Duodenal mucosa (tissue), 2 donors: ENCODE data around the gene APPL2.
A peak's percentile ranks its signal among the peaks of the same experiment; 100 is the strongest.

Source experiments
- H3K27ac ChIP-seq: one replicate; pipeline ENCODE4 v1.7.0; 2013; ENCODE audit warnings: low read depth, low read length
- H3K27me3 ChIP-seq, 2 donors: one replicate each; pipeline ENCODE4 v1.7.0; 2013; ENCODE audit warnings: low read length in 2 of 2, control low read depth in 1 of 2; ENCODE audit not compliant: insufficient read depth in 2 of 2, control insufficient read depth in 1 of 2
- H3K36me3 ChIP-seq, 2 donors: one replicate each; pipeline ENCODE4 v1.7.0; 2013; ENCODE audit warnings: low read length in 2 of 2, control low read depth in 1 of 2; ENCODE audit not compliant: insufficient read depth in 2 of 2, control insufficient read depth in 1 of 2
- H3K4me1 ChIP-seq, 2 donors: one replicate each; pipeline ENCODE4 v1.7.0; 2013; ENCODE audit warnings: low read length in 2 of 2, control low read depth in 1 of 2; ENCODE audit not compliant: insufficient read depth in 2 of 2, control insufficient read depth in 1 of 2
- H3K4me3 ChIP-seq, 2 donors: one replicate each; pipeline ENCODE4 v1.7.0; 2013; ENCODE audit warnings: low read length in 2 of 2, low read depth in 1 of 2
- H3K9ac ChIP-seq, 2 donors: one replicate each; pipeline ENCODE4 v1.7.0; 2013; ENCODE audit warnings: low read length in 2 of 2, low read depth in 1 of 2
- H3K9me3 ChIP-seq, 2 donors: one replicate each; pipeline ENCODE4 v1.7.0; 2013; ENCODE audit warnings: low read length in 2 of 2, control low read depth in 1 of 2; ENCODE audit not compliant: control insufficient read depth in 1 of 2

Gene APPL2

GRCh38 chr12:105235281-105235731 is 668 bp downstream of the APPL2 start:
- peaks cover 38 to 39% of the 10 kb centered on the region in 2 donors for H3K4me1 ChIP-seq

GRCh38 chr12:105234197-105234596 is 1.8 kb downstream of the APPL2 start:
- H3K4me3 ChIP-seq = peak overlapping the region; percentile 74 to 93
- no peaks in the 10 kb centered on the region for H3K27me3 ChIP-seq
- no peaks in the 10 kb centered on the region for H3K9me3 ChIP-seq
- peaks cover under 1 to 6% of the 10 kb centered on the region in 2 donors for H3K36me3 ChIP-seq
- H3K27ac ChIP-seq = no peak overlapping the region
- peaks cover 31 to 33% of the 10 kb centered on the region in 2 donors for H3K4me1 ChIP-seq
- H3K9ac ChIP-seq = peak overlapping the region in 1 of 2 donors; percentile 75

More at GRCh38 chr12:105235281-105235731, 668 bp downstream of the APPL2 start:
- peak overlapping the region; percentile 94 for H3K27ac ChIP-seq
- H3K9ac ChIP-seq = peak overlapping the region; percentile 75 to 85
- H3K36me3 ChIP-seq = peaks cover 0 to 6% of the 10 kb centered on the region in 2 donors
- H3K4me3 ChIP-seq = peak overlapping the region; percentile 74 to 93
- H3K9me3 ChIP-seq = no peaks in the 10 kb centered on the region
- H3K27me3 ChIP-seq = no peaks in the 10 kb centered on the region

DNA sequence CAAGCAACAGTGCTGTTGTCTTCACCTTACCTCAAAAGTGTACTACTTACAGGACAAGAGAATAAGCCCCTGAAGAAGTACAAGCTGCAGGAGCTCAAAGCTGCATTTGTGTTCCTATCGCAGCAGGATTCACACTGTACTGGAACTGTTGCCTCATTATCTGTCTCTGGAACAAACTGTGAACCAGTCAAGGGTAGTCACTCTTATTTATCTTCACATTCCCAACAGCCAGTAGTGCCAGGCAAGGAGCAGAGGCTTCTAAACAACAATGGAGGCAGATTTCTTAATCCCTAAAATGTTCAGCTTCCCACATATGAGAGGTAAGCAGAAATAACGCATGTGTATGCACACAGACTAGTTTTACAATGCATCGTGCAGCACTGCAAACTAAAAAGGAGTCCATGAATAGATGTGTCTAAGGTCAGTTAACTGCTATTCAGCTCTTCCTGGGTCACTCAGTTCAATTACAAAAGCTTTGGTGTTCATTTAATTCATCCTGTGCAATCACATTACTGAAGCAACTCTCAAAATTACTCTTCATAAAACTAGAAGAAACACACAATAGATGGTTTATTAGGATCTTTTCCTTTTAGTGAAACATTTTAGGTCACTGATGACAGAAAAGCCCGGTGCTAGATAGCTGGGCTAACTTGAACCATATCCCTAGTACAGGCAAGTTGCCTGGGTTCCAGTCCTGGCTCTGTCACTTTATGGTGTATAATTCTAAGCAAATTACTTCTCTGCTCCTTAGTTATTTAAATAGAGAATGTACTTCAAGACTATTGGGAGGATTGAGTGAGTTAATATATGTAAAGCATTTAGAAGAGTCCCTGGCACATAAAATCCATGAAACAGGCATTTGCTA is 2.7 kb downstream of the APPL2 start:
- Histone ChIP-seq H3K27me3 (no peaks in the 10 kb centered on the region), H3K4me3 (peak overlapping the region; percentile 16 to 93), H3K9me3 (no peaks in the 10 kb centered on the region), H3K36me3 (peaks cover 8 to 12% of the 10 kb centered on the region in 2 donors), H3K4me1 (peaks cover 31% of the 10 kb centered on the region in 2 donors), H3K9ac (peak overlapping the region in 1 of 2 donors; percentile 6), H3K27ac (no peak overlapping the region)

DNA sequence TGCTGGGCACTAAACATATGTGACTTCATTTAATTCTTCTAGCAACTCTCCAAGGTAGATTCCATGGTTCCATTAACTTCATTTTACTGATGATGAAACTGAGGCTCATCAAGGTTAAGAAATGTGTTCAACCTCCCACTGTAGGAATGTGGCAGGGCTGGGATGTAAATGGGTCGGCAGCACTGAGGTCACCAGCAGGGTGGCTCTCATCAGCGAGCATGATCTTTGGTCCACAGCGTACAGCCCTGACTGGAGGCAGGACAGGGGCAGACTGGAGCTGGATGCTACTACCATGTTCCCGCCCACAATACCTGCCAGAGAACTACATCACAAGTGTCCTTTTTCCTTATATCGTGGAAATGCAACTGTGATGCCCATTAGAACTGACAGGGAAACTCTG is 4.6 kb downstream of the APPL2 start:
- peaks cover 8 to 22% of the 10 kb centered on the region in 2 donors for H3K36me3 ChIP-seq

DNA sequence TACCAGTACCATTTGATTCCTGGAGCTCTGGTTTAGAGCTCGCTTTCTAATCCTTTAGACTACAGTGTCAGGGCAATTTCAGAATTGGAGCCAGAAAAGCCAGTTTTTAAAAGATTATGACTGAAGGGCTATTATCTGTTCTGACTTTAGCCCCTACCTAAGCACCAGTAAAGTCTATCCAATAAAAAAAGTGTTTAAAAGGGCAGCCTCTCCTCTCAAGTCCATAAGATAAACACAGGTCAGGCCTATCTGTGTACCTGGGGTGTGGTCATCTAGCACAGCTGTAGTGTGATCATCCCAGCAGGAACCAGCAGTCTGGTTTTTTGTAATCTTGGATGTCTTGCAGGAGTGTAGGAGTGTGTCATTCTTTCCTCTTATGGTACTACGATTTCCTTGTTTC is 6.6 kb downstream of the APPL2 start:
- H3K4me1 ChIP-seq = peaks cover 20 to 23% of the 10 kb centered on the region in 2 donors
- no peaks in the 10 kb centered on the region for H3K27me3 ChIP-seq
- H3K36me3 ChIP-seq = peaks cover 9 to 30% of the 10 kb centered on the region in 2 donors
- H3K9me3 ChIP-seq = no peaks in the 10 kb centered on the region
- no peak overlapping the region for H3K4me3 ChIP-seq
- no peak overlapping the region for H3K27ac ChIP-seq
- no peak overlapping the region for H3K9ac ChIP-seq

More for the DNA sequence above, 4.6 kb downstream of the APPL2 start:
- Histone ChIP-seq H3K4me3 (no peak overlapping the region), H3K9me3 (no peaks in the 10 kb centered on the region), H3K27me3 (no peaks in the 10 kb centered on the region), H3K9ac (no peak overlapping the region), H3K27ac (no peak overlapping the region), H3K4me1 (peaks cover 27% of the 10 kb centered on the region in 2 donors)

- H3K4me3 ChIP-seq = no peak overlapping the region
- no peak overlapping the region for H3K9ac ChIP-seq
- no peak overlapping the region for H3K27ac ChIP-seq
- no peaks in the 10 kb centered on the region for H3K9me3 ChIP-seq
- H3K4me1 ChIP-seq = peaks cover 21 to 23% of the 10 kb centered on the region in 2 donors
- peaks cover 10 to 34% of the 10 kb centered on the region in 2 donors for H3K36me3 ChIP-seq
- no peaks in the 10 kb centered on the region for H3K27me3 ChIP-seq
Measured at GRCh38 chr12:105228966-105229365, 7.0 kb downstream of the APPL2 start.

DNA sequence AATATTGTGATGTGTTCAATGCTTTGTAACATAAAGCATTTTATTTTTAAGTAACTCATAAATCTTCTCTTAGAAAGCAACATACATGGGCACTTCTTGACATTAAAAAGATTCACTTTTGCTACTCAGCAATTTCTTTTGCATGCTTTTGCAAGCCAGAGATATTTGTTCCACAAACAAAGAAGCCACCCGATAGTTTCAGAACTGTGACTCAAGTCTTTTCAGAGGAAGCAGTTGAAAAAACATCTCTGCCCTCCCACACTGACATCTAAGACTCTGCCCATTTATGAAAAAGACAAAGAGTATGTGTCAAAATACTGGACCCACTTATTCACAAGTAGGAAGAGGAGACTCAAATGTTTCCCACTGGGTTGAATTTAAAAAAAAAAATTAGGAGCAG is 7.5 kb downstream of the APPL2 start:
- Histone ChIP-seq H3K9ac (no peak overlapping the region), H3K36me3 (peaks cover 10 to 37% of the 10 kb centered on the region in 2 donors), H3K9me3 (no peaks in the 10 kb centered on the region), H3K27me3 (no peaks in the 10 kb centered on the region), H3K4me3 (no peak overlapping the region), H3K4me1 (peaks cover 22 to 23% of the 10 kb centered on the region in 2 donors), H3K27ac (no peak overlapping the region)

DNA sequence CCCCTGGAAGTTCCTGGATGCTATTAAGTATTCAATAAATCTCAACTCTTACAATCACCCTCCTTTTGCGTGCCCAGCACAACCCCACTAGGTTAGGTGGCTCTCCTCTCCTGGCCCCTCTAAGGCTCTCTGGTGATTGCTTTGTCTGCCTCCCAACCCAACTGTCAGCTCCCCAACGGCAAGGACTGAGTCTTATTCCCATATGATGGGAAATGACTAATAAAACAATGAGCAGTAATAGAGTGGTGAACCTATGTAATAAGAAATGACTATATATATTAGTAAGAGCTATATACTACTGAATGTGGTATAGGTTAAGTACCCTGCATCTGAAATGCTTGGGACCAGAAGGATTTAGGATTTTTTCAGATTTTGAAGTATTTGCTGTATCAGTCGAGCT is 8.1 kb downstream of the APPL2 start:
- Histone ChIP-seq H3K9me3 (no peaks in the 10 kb centered on the region), H3K4me3 (no peak overlapping the region), H3K36me3 (peaks cover 10 to 43% of the 10 kb centered on the region in 2 donors), H3K4me1 (peaks cover 22 to 23% of the 10 kb centered on the region in 2 donors), H3K9ac (no peak overlapping the region), H3K27ac (no peak overlapping the region), H3K27me3 (no peaks in the 10 kb centered on the region)

DNA sequence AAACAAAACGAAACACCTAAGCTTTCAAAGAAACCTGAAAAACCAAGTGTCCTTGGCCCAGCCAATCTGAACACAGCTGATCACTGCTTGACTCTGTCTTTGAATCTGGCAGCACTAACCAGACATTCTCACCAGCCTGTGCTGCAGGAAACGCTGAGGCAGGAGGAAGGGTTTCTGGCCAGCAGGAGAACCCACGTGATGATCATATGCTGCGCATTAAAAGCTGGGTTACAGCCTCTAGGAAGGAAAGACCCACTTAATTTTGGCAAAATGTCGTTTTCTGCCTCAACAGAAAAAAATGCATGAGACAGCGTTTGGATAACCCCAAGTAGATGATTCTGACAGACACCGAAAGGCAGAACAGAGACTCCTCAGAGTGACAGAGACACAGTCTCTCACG is 9.8 kb downstream of the APPL2 start:
- H3K4me3 ChIP-seq = no peak overlapping the region
- no peak overlapping the region for H3K9ac ChIP-seq
- H3K36me3 ChIP-seq = peaks cover 10 to 56% of the 10 kb centered on the region in 2 donors
- no peak overlapping the region for H3K27ac ChIP-seq
- H3K4me1 ChIP-seq = peaks cover 36 to 38% of the 10 kb centered on the region in 2 donors
- H3K9me3 ChIP-seq = no peaks in the 10 kb centered on the region
- no peaks in the 10 kb centered on the region for H3K27me3 ChIP-seq

GRCh38 chr12:105225505-105226015 is 10.4 kb downstream of the APPL2 start:
- no peak overlapping the region for H3K4me3 ChIP-seq
- H3K4me1 ChIP-seq = peaks cover 42% of the 10 kb centered on the region in 2 donors
- H3K36me3 ChIP-seq = peaks cover 10 to 54% of the 10 kb centered on the region in 2 donors
- H3K9me3 ChIP-seq = no peaks in the 10 kb centered on the region
- no peak overlapping the region for H3K27ac ChIP-seq
- no peaks in the 10 kb centered on the region for H3K27me3 ChIP-seq
- no peak overlapping the region for H3K9ac ChIP-seq
